ENCODE results near the gene CCDC40. TPM values are rescaled to one million over a fixed set of nuclear protein-coding genes. Genes with fewer than 3 reads are reported as not detected.

CCDC40 gene
- total RNA-seq, 4 donors from 2014 or later, result 2.8 to 54.5 (median 7.8) TPM

GRCh38 chr17:80070375-80071115 is 34.1 kb downstream of the CCDC40 start:
- Histone ChIP-seq H3K27me3 (no peaks in the 10 kb centered on the region), H3K36me3 (no peaks in the 10 kb centered on the region), H3K9me3 (no peaks in the 10 kb centered on the region), H3K27ac (peak overlapping the region; percentile 56 to 79 (median 67)), H3K4me1 (peaks cover 0 to 5% (median 0%) of the 10 kb centered on the region in 4 donors), H3K4me3 (peak overlapping the region in 3 of 4 donors; percentile 4 to 36 (median 33))
- no peak for DNase-seq
- TF ChIP-seq POLR2A (IDR thresholded peaks at IDR 0.05) (no peak), CTCF (IDR thresholded peaks at IDR 0.05) (no peak)

GRCh38 chr17:80071116-80071841 is 34.8 kb downstream of the CCDC40 start:
- Histone ChIP-seq H3K27me3 (no peaks in the 10 kb centered on the region), H3K36me3 (no peaks in the 10 kb centered on the region), H3K4me1 (peaks cover 0 to 5% (median 0%) of the 10 kb centered on the region in 4 donors), H3K9me3 (no peaks in the 10 kb centered on the region), H3K4me3 (peak overlapping the region in 3 of 4 donors; percentile 4 to 36 (median 33)), H3K27ac (peak overlapping the region; percentile 56 to 79 (median 67))
- DNase-seq, result peak; percentile 21 to 67 (median 57)
- no peak for TF ChIP-seq POLR2A (IDR thresholded peaks at IDR 0.05)
- no peak for TF ChIP-seq CTCF (IDR thresholded peaks at IDR 0.05)

- no peaks in the 10 kb centered on the region for H3K27me3 ChIP-seq
- peaks cover 0 to 5% (median 0%) of the 10 kb centered on the region in 4 donors for H3K4me1 ChIP-seq
- no peaks in the 10 kb centered on the region for H3K9me3 ChIP-seq
- no peak for TF ChIP-seq POLR2A (IDR thresholded peaks at IDR 0.05)
- no peak for TF ChIP-seq CTCF (IDR thresholded peaks at IDR 0.05)
- H3K36me3 ChIP-seq, result no peaks in the 10 kb centered on the region
- H3K4me3 ChIP-seq, result no peak overlapping the region
- no peak overlapping the region for H3K27ac ChIP-seq
- no peak for DNase-seq
Observed at GRCh38 chr17:80072410-80072809, 36.0 kb downstream of the CCDC40 start.

- H3K27me3 ChIP-seq, result no peaks in the 10 kb centered on the region
- H3K27ac ChIP-seq, result no peak overlapping the region
- no peaks in the 10 kb centered on the region for H3K9me3 ChIP-seq
- DNase-seq, result no peak
- H3K4me3 ChIP-seq, result no peak overlapping the region
- TF ChIP-seq POLR2A (IDR thresholded peaks at IDR 0.05), result no peak
- TF ChIP-seq CTCF (IDR thresholded peaks at IDR 0.05), result no peak
- H3K4me1 ChIP-seq, result peaks cover 0 to 3% (median 0%) of the 10 kb centered on the region in 4 donors
- no peaks in the 10 kb centered on the region for H3K36me3 ChIP-seq
Observed at GRCh38 chr17:80080081-80080480, 43.6 kb downstream of the CCDC40 start.

- Histone ChIP-seq H3K27me3 (no peaks in the 10 kb centered on the region), H3K27ac (no peak overlapping the region), H3K4me3 (no peak overlapping the region), H3K9me3 (no peaks in the 10 kb centered on the region), H3K4me1 (peaks cover 0 to 3% (median 0%) of the 10 kb centered on the region in 4 donors), H3K36me3 (no peaks in the 10 kb centered on the region)
- no peak for TF ChIP-seq POLR2A (IDR thresholded peaks at IDR 0.05)
- DNase-seq, result no peak
Observed at GRCh38 chr17:80081596-80081995, 45.2 kb downstream of the CCDC40 start.

All from Peyer's patch (tissue), 4 donors.